K562 (cell line): ENCODE results near the gene B4GALNT3. TPM values are rescaled to one million over a fixed set of nuclear protein-coding genes. Genes with fewer than 3 reads are reported as not detected.

Source experiments
- ATAC-seq: fragments of 200-7000 bp; cut with Tn5 transposase; 3 replicates; pipeline ENCODE4 v1.9.1; 2020; ENCODE audit warnings: moderate library complexity
- BruUV-seq: library from RNA; stranded (reverse); fragments of 400-500 nt; replicated peaks from 2 replicates; lab custom pipeline; 2021; lab: Mats Ljungman, UMichigan
- CTCF ChIA-PET: fragments of 300-600 bp; formaldehyde crosslinking; extraction: SDS; loops from one replicate; lab custom pipeline; 2021; ENCODE audit warnings: low intra/inter-chr PET ratio; lab: Yijun Ruan, JAX
- POLR2A ChIA-PET: fragments of 300-600, 350-650 bp; sonication (Branson Sonifier 250); formaldehyde crosslinking; extraction: SDS; loops from one replicate; lab custom pipeline; 2021; ENCODE audit warnings: antibody characterized with exemption, inconsistent platforms; lab: Yijun Ruan, JAX
- DNase-seq, 4 experiments: peaks; one replicate each; pipeline versions ENCODE4 v3.0.0 to v3.0.0-alpha.2; 2011 to 2018; ENCODE audit warnings: low spot score in 3 of 4, mixed read lengths in 3 of 4; ENCODE audit errors: extremely low read depth in 1 of 4
- FAIRE-seq: peaks from 2 replicates; lab custom pipeline; 2011; peaks lifted over from hg19 to GRCh38; lab: Jason Lieb, UNC
- H2AFZ ChIP-seq: 2 replicates; pipeline ENCODE4 v1.6.0; 2011; ENCODE audit warnings: low read depth, low read length, control low read depth, inconsistent platforms
- H3K27ac ChIP-seq: fragments of 200-600 bp; 3 replicates; pipeline ENCODE4 v1.8.0; 2011; ENCODE audit warnings: low read depth, mild to moderate bottlenecking, control low read depth, inconsistent platforms, low read length, moderate library complexity, mixed read lengths; ENCODE audit errors: extremely low read depth
- H3K27me3 ChIP-seq, 2 experiments: fragments of 300-600 bp in 1 of 2; 2 replicates in 1 of 2; 3 replicates in 1 of 2; pipeline versions ENCODE4 v1.6.0 to v1.8.0; 2011; ENCODE audit warnings: inconsistent platforms in 2 of 2, low read length in 2 of 2, mild to moderate bottlenecking in 1 of 2, mixed read lengths in 1 of 2, moderate library complexity in 1 of 2; ENCODE audit not compliant: control insufficient read depth in 2 of 2, insufficient read depth in 2 of 2
- H3K36me3 ChIP-seq: fragments of 300-600 bp; 3 replicates; pipeline ENCODE4 v1.8.0; 2011; ENCODE audit warnings: mild to moderate bottlenecking, low read length, inconsistent platforms; ENCODE audit not compliant: control insufficient read depth, insufficient read depth
- H3K4me1 ChIP-seq, 2 experiments: fragments of 200-600 bp in 1 of 2; replicated peaks in 1 of 2; 2 replicates in 1 of 2; 3 replicates in 1 of 2; pipeline versions ENCODE4 v1.5.1 to v1.8.0; 2011; ENCODE audit warnings: inconsistent platforms in 2 of 2, low read length in 2 of 2, mild to moderate bottlenecking in 1 of 2, mixed read lengths in 1 of 2, moderate library complexity in 1 of 2; ENCODE audit not compliant: control insufficient read depth in 2 of 2, insufficient read depth in 2 of 2
- H3K4me2 ChIP-seq: 2 replicates; pipeline ENCODE4 v1.6.1; 2011; ENCODE audit warnings: low read length, control low read depth, inconsistent platforms, mixed read lengths; ENCODE audit not compliant: insufficient read depth
- H3K4me3 ChIP-seq: fragments of 200-600 bp; sonication (generic), shearing (Covaris generic); 2 replicates; pipeline ENCODE4 v1.5.1; 2016; ENCODE audit warnings: control low read depth, inconsistent platforms
- H3K79me2 ChIP-seq: fragments of 200-600 bp; 3 replicates; pipeline ENCODE4 v1.8.0; 2011; ENCODE audit warnings: low read length, inconsistent platforms; ENCODE audit not compliant: control insufficient read depth, insufficient read depth
- H3K9ac ChIP-seq, 2 experiments: 2 replicates each; pipeline versions ENCODE4 v1.6.0 to v1.6.1; 2011; ENCODE audit warnings: low read depth in 2 of 2, low read length in 2 of 2, control low read depth in 1 of 2, inconsistent platforms in 1 of 2, mild to moderate bottlenecking in 1 of 2, mixed read lengths in 1 of 2; ENCODE audit not compliant: insufficient read depth in 1 of 2
- H3K9me1 ChIP-seq: one replicate; pipeline ENCODE4 v1.6.0; 2011; ENCODE audit warnings: inconsistent platforms, mild to moderate bottlenecking, low read length, moderate library complexity; ENCODE audit not compliant: control insufficient read depth, insufficient read depth
- H3K9me3 ChIP-seq: replicated peaks from 2 replicates; pipeline ENCODE4 v1.5.1; 2011; ENCODE audit warnings: low read depth, low read length, inconsistent platforms; ENCODE audit not compliant: control insufficient read depth, insufficient read depth
- H4K20me1 ChIP-seq: replicated peaks from 2 replicates; pipeline ENCODE4 v1.6.1; 2011; ENCODE audit warnings: low read length, inconsistent platforms, mixed read lengths; ENCODE audit not compliant: control insufficient read depth, insufficient read depth
- L3MBTL2 ChIP-seq: fragments of 450-650 bp; IDR thresholded peaks from 2 replicates; pipeline ENCODE4 v1.6.1; 2016; ENCODE audit warnings: mild to moderate bottlenecking, moderate library complexity
- PCBP1 ChIP-seq: fragments of 200-400 bp; formaldehyde crosslinking; IDR thresholded peaks from 2 replicates; pipeline ENCODE4 v1.6.1; 2018; ENCODE audit warnings: mild to moderate bottlenecking, low read depth, low read length; ENCODE audit not compliant: poor library complexity, severe bottlenecking
- SNIP1 ChIP-seq: fragments of 450-650 bp; IDR thresholded peaks from 2 replicates; pipeline ENCODE4 v1.7.1; 2017; ENCODE audit warnings: low read depth, mild to moderate bottlenecking
- SPI1 ChIP-seq: IDR thresholded peaks from 2 replicates; pipeline ENCODE4 v1.6.1; 2011; ENCODE audit warnings: low read depth, low read length, control low read depth, borderline replicate concordance
- SRF ChIP-seq, 2 experiments: fragments of 250-450, 450-650 bp in 1 of 2; sonication (Bioruptor Pico) in 1 of 2; sonication (generic) in 1 of 2; formaldehyde crosslinking; IDR thresholded peaks; 2 replicates each; pipeline versions ENCODE4 v1.5.0 to v1.5.1; 2020 to 2022; ENCODE audit warnings: mild to moderate bottlenecking in 1 of 2, missing genetic modification reagents in 1 of 2
- ZBTB33 ChIP-seq: sonication (generic); formaldehyde crosslinking; IDR thresholded peaks from 2 replicates; pipeline ENCODE4 v1.8.1; 2023; ENCODE audit warnings: mild to moderate bottlenecking, missing genetic modification reagents
- ZNF263 ChIP-seq: sonication (generic); formaldehyde crosslinking; IDR thresholded peaks from 2 replicates; pipeline ENCODE4 v1.8.0; 2022; ENCODE audit warnings: mild to moderate bottlenecking, missing genetic modification reagents, borderline replicate concordance
- ZNF589 ChIP-seq: fragments of 200-800 bp; sonication (Bioruptor generic); IDR thresholded peaks from 2 replicates; pipeline ENCODE4 v1.6.1; 2016; ENCODE audit warnings: low read depth, missing genetic modification characterization, missing compliant biosample characterization
- WGBS: fragments of 100-300 bp; shearing (Covaris generic); methylation state at CpG from one replicate; pipeline ENCODE4 v1.1.6; 2016; ENCODE audit warnings: low coverage, mixed read lengths; ENCODE audit not compliant: insufficient coverage; ENCODE audit errors: missing lambda C conversion rate; 5-methylcytosine and 5-hydroxymethylcytosine counted together
- in situ Hi-C: fragments of 300-500 bp; cut with MboI; formaldehyde crosslinking; loops from 4 replicates; pipeline ENCODE4 v1.15.0; 2018; ENCODE audit warnings: inconsistent platforms, mixed read lengths
- intact Hi-C: fragments of 100-400 bp; cut with micrococcal nuclease; formaldehyde crosslinking; loops from 2 replicates; pipeline ENCODE4 v1.14.2; 2022
- polyA plus RNA-seq, 8 experiments: library from polyadenylated mRNA; depleted of rRNA in 4 of 8; stranded (reverse) in 5 of 8; unstranded in 3 of 8; fragments of >200 nt; fragmentation: Nextera tagmentation in 2 of 8; fragmentation: Illumina TruSeq in 1 of 8; extraction: Ambion mirVana in 2 of 8; extraction: Trizol in 1 of 8; gene quantifications; 2 replicates each; pipeline versions ENCODE4 v1.2.1 to v1.2.3, GENCODE V29; 2011 to 2014; ENCODE audit warnings: inconsistent platforms in 1 of 8, missing spikeins in 1 of 8
- total RNA-seq, 7 experiments: library from RNA; depleted of rRNA in 6 of 7; stranded (reverse); fragments of >200 nt in 6 of 7; fragmentation: Illumina TruSeq in 2 of 7; extraction: Trizol in 2 of 7; gene quantifications; 2 replicates each; pipeline versions ENCODE4 v1.2.1 to v1.2.3, GENCODE V29; 2011 to 2021; ENCODE audit warnings: low replicate concordance in 1 of 7

The B4GALNT3 gene
- total and polyA plus RNA-seq, 9 of the 15 experiments (the other 6 are each of a cell fraction or from before 2014, with no cell fraction given), result 0.04 to 0.36 (median 0.10) TPM; not detected in 6

- Histone ChIP-seq H3K9me1 (peaks cover 3% of the 10 kb centered on the region), H3K79me2 (no peaks in the 10 kb centered on the region), H3K9me3 (no peaks in the 10 kb centered on the region), H3K4me1 (peaks cover 0 to 19% of the 10 kb centered on the region in 2 experiments; a peak in 3 of 5 replicates)
- in situ Hi-C loops, result no loop called here
- no peak for ATAC-seq
- TF ChIP-seq ZNF263 (CRISPR knock-in tag), result peak; percentile 62; the same call in 1 of the 2 replicates
- no peak for TF ChIP-seq SNIP1
- TF ChIP-seq, all 486 proteins: peak for 1
- POLR2A ChIA-PET, result no interaction called here
- Histone ChIP-seq H2AFZ (no peak overlapping the region), H3K4me3 (no peak overlapping the region), H3K36me3 (no peaks in the 10 kb centered on the region), H4K20me1 (0 out of 2 replicates have a peak, but pooled peaks cover 5% of the 10 kb centered on the region), H3K27me3 (peaks cover 3 to 46% of the 10 kb centered on the region in 2 experiments; a peak in 3 of 5 replicates), H3K9ac (no peak overlapping the region), H3K27ac (no peak overlapping the region), H3K4me2 (no peak overlapping the region)
- intact Hi-C loops, result loop anchor here (2.0 kb wide), 1 partner anchor 91 kb away; no protein-coding TSS in a partner anchor
- FAIRE-seq (no peak), DNase-seq (no peak)
- CTCF ChIA-PET, result interaction anchor here (2.3 to 3.2 kb wide), 2 partner anchors 94 to 104 kb away, joined by 32 to 48 read pairs; no protein-coding TSS in a partner anchor
- no TSS peak for BruUV-seq
- no CpG with 5 or more reads among the region's 6 CpGs for WGBS
Measured at GRCh38 chr12:545835-546234, 86.1 kb downstream of the B4GALNT3 start.

- peak in 1 of 4 experiments; percentile 21 for DNase-seq
- no peaks in the 10 kb centered on the region for H3K9me3 ChIP-seq
- H3K9me1 ChIP-seq, result peaks cover 3% of the 10 kb centered on the region
- no TSS peak for BruUV-seq
- H3K4me1 ChIP-seq, result peaks cover 0 to 19% of the 10 kb centered on the region in 2 experiments; a peak in 3 of 5 replicates
- WGBS, result 8% methylated on average over 2 of the region's 41 CpGs
- 0 out of 2 replicates have a peak, but pooled peaks cover 1% of the 10 kb centered on the region for H4K20me1 ChIP-seq
- peak overlapping the region; percentile 69 for H2AFZ ChIP-seq
- FAIRE-seq, result no peak
- intact Hi-C loops (loop anchor here (2.0 kb wide), 1 partner anchor 92 kb away; no protein-coding TSS in a partner anchor), in situ Hi-C loops (no loop called here)
- ATAC-seq, result peak; percentile 54; the same call in 2 of the 3 replicates
- H3K4me2 ChIP-seq, result peak overlapping the region; percentile 72
- POLR2A ChIA-PET, result no interaction called here
- H3K27ac ChIP-seq, result no peak overlapping the region
- CTCF ChIA-PET, result interaction anchor here (1.1 to 3.2 kb wide), 3 partner anchors 82 to 104 kb away, joined by 3 to 48 read pairs (median 32); no protein-coding TSS in a partner anchor
- peak overlapping the region in 1 of 2 experiments; percentile 50; a peak in 2 of 4 replicates for H3K9ac ChIP-seq
- TF ChIP-seq ZNF589 (no peak), ZNF263 (CRISPR knock-in tag) (peak; percentile 68), SPI1 (0 out of 2 replicates have a peak, but pooled peaks have one; percentile 14), ZBTB33 (CRISPR knock-in tag) (0 out of 2 replicates have a peak, but pooled peaks have one; percentile 38), SRF (CRISPR knock-in tag; IDR thresholded peaks at IDR 0.05) (no peak), PCBP1 (peak; percentile 41), L3MBTL2 (peak; percentile 63)
- H3K4me3 ChIP-seq, result no peak overlapping the region; the same call in 1 of the 2 replicates
- H3K79me2 ChIP-seq, result no peaks in the 10 kb centered on the region
- H3K36me3 ChIP-seq, result no peaks in the 10 kb centered on the region
- H3K27me3 ChIP-seq, result peaks cover 3 to 52% of the 10 kb centered on the region in 2 experiments; a peak in 3 of 5 replicates
Measured at GRCh38 chr12:546265-546919, 86.7 kb downstream of the B4GALNT3 start.
